ENCODE data around the gene MAN2A2. TPM values are rescaled to one million over a fixed set of nuclear protein-coding genes. Genes with fewer than 3 reads are reported as not detected.

Gene MAN2A2
- total RNA-seq: 12.5 and 23.0 TPM in 2 replicates

DNA sequence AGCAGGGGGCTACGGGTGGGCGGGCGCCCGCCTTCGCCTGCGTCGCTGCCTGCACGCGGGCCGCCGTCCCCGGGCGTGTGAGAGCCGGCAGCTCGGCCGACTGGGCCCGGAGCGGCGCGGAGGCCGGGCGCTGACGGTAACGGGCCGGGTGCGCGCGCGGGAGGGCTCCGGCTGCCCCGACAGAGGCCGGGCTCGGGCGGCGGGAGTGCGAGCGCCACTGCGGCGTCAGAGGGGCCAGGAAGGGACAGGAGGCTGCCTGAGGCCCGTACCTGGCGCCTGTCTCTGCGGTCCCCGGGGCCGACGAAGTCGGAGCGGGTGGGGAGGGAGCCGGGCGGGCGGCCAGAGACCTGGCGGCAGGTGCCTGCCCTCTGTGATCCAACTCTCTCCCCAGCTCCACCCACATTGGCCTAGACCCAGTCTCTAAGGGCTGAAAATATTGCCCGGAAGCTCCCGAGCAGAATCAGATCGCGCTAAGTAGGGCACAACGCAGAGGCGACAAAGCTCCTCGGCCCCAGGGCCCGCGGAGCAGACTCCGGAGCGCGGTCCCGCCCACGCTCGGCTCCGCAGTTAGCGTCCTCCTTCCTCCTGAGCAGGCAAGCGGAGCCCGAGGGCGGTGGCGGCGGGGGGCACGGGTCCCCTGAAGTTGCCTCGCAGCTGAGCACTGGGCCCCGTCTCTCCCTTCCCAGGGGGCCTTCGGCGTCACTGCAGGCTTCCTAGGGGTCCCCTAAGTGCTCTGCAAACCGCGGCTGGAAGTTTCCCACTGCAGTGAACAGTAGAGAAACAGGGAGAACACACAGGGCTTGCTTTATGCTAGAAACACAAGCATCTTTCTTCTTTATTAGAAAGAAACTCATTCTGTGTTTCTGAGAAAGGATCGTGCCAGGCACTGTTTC, at the start of gene MAN2A2:
TSS of gene MAN2A2 (plus strand) at position 463 of the 893 bp plus-strand sequence. CDS start 906 bp downstream, outside the sequence.

DNA sequence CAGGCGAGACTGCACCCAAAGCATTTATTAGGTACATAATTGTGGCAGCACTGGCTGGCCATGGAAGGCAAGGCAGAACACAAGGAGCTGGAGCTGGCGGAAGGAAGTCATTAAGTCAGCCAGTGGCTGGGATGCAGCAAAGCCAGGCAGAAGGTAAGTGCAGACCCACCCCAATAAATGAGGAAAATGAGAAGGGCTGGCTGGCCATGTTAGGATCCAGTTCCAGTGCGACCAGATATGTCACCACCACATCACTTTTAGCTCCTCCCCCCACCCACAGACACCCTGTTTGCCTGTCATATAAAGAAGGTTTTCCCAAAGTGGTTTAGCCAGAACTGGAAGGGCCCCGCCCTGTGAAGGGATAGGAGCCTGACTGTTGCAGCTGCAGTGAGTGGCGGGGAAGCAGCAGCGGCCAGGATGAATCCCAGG, 34.8 kb upstream of the MAN2A2 start, which contains the start of gene FURIN:
TSS of gene FURIN (plus strand) at position 328 of the 429 bp plus-strand sequence. CDS start 7,153 bp downstream, outside the sequence.

DNA sequence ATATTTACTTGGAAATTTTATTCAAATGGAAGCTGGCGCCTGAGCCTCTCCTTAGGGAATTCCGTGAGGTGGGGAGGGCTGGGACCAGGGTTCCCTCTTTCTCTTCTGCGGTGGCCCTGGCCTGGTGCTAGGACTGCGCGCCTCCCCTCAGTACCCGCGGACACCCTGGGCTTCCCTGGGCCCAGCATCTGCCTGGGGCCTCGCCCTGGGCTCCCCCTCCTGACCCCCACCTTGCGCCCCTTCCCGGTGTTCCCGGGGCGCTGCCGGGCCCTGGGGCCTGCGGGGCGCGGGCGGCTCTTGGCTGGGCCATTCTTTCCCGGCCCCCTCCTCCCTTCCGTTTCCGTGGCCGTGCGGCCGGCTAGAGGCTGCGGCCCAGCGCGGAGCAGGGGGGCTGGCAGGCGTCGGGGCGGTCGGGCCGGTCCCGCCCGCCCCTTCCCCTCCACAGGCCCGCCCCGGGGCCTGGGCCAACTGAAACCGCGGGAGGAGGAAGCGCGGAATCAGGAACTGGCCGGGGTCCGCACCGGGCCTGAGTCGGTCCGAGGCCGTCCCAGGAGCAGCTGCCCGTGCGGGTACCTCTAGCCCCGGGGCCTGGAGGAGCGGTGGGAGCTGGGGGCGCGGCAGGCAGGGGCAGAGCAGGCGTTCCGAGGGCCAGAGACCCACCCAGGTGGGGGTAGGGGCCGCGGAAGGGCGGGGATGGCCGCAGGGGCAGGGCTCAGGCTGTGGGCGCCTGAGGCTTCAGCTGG, 19.0 kb upstream of the MAN2A2 start, which contains the start of gene FES:
TSS of gene FES (plus strand) at position 529 of the 743 bp plus-strand sequence. CDS start 542 bp downstream, outside the sequence.

DNA sequence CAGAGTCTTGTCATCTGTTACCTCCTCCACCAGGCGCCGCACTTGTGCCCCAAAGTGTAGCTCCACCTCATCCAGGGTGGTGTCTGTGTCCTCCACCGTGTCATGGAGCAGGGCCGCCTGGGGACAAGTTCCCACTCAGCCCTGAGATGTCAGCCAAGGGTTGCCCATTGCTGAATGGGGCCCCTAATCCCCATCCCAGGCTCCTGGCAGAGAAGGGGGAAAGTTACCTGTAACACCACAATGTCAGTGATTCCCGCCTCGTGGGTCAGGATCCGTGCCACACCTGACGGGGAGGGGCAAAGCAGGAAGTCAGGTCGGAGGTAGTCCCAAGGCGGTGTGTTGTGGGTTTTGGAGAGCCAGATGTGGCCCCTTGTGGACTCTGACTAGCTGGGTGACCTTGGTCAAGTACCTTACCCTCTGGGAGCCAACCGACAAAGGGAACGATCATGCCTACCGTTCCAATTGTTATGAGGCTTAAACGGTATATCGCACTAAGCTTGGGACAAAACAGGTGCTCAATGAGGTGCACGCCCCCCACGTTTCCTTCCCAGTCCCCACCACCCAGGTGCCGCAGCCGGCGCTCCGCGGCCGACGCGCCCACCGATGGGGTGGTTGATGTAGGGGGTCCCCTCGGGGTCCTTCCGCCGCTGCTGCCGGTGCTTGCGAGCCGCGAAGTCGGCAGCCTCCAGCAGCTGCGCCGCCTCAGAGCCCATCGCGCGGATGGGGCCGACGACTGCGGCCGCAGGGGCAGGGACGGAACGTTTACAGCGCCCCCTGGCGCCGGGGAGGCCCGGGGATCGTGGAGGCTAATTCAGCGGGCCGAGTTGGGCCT, 28.9 kb downstream of the MAN2A2 start, which contains the start of gene HDDC3:
TSS of gene HDDC3 (minus strand) at position 722 of the 832 bp plus-strand sequence. CDS start at position 713, 9 bp downstream.

DNA sequence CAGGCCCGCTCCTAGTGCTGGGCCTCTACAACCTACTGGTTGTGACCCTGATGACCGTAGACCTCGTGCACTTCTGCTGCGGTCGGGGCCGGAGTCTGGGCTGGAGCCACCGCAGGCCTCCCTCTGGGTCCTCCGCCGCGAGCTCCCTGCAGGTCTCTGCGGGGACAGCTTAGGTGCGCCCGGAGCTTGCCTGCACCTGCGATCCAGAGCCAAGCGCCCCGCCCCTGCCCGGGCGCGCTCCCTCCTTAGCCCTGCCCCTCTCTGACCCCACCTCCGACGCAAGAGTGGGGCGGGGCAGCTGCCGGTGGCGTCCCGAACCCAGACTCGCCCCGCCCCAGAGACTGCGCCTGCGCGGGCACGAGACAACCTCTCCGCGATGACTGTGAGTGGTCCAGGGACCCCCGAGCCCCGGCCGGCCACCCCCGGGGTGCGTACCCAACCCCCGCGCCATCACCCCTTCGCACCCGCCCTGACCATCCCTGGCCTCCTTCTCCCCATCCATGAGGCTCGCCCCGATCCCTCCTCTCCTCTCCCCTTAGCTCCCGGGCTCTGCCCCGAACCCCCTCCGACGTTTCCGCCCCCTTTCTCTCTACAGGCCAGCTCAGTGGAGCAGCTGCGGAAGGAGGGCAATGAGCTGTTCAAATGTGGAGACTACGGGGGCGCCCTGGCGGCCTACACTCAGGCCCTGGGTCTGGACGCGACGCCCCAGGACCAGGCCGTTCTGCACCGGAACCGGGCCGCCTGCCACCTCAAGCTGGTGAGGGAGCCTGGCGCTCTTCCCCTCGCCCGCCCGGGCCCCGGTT, 32.0 kb downstream of the MAN2A2 start, which contains the start of gene UNC45A:
TSS of gene UNC45A (plus strand) at position 337 of the 803 bp plus-strand sequence. CDS start at position 377, 40 bp downstream.

DNA sequence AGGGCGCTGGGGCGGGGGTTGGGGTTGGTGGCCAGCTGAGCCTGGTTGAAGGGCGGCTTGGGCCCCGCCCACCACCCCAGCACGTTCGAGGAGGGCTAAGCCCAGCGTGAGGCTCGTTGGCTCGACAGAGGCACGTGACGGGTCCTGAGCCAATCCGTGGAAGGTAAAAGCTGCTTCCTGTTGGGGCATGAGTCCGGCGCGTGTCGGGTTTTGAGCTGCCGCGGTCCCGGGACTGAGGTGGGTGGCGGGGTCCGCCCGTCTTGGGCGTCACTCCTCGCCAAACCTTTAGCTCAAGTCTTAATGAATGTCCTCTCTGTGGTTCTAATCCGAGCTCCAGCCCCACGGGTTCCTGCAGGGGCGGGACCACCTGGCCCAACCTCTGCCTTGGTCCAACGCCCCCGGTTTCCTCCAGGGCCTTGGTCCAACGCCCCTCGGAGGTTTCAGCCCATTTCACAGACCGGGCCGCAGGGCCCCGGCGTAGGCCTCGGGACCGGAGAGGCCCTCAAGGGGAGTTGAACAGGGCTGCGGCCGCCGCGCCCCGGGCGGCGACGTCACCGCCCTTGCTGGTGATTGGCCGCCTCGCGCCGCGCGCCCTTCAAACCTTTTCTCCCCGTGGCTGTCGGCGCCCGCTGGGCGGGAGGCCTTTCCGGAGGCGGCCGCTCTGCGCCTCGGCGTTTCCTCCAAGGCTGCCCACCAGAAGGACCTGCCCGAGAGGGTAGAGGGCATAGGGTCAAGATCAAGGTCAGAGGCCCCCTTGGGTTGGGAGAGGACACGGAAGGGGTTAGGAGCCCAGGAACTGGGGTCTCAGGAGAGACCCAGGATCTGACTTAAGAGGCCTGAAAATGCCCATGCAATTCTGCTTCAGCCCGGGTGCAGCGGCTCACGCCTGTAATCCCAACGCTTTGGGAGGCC, 51.9 kb downstream of the MAN2A2 start, which contains the start of gene RCCD1:
TSS of gene RCCD1 (plus strand) at position 173 of the 912 bp plus-strand sequence. CDS start 1,851 bp downstream, outside the sequence.

Small RNA genes lying within 50 kb of the gene (small RNA-seq; reads per million reads assigned to genes)
- gene RN7SL363P: not detected

Other genes with a start within 250 kb of the MAN2A2 start
- gene BLM, start 186.0 kb upstream of the MAN2A2 start, total RNA-seq: 0.49 and 0.61 TPM in 2 replicates
- 46.3 and 48.4 TPM in 2 replicates for gene FURIN, start 34.7 kb upstream of the MAN2A2 start, total RNA-seq
- gene FES, start 18.8 kb upstream of the MAN2A2 start, total RNA-seq: 11.7 and 16.0 TPM in 2 replicates
- gene HDDC3, start 29.2 kb downstream of the MAN2A2 start, total RNA-seq: 11.0 and 14.3 TPM in 2 replicates
- 78.1 and 79.5 TPM in 2 replicates for gene UNC45A, start 32.0 kb downstream of the MAN2A2 start, total RNA-seq
- 10.9 and 13.0 TPM in 2 replicates for gene RCCD1, start 51.6 kb downstream of the MAN2A2 start, total RNA-seq
- 19.3 and 21.1 TPM in 2 replicates for gene PRC1, start 91.2 kb downstream of the MAN2A2 start, total RNA-seq
- gene VPS33B, start 119.3 kb downstream of the MAN2A2 start, total RNA-seq: 11.7 and 11.8 TPM in 2 replicates
- not detected in 2 replicates for gene SV2B, start 197.0 kb downstream of the MAN2A2 start, total RNA-seq

All from hair follicle dermal papilla cell (primary cell).